Neutrophil (primary cell): ENCODE results near the gene ASZ1.

ENCODE experiments used
- H3K27ac ChIP-seq: fragments of 200-600 bp; sonication (generic); 2 replicates; pipeline ENCODE4 v1.5.1; 2016; ENCODE audit warnings: mild to moderate bottlenecking, moderate library complexity
- H3K27me3 ChIP-seq: fragments of 200-600 bp; sonication (generic); 2 replicates; pipeline ENCODE4 v1.6.0; 2016; ENCODE audit warnings: mild to moderate bottlenecking
- H3K36me3 ChIP-seq: fragments of 200-600 bp; sonication (generic); 2 replicates; pipeline ENCODE4 v1.5.1; 2017
- H3K4me1 ChIP-seq, 2 experiments: fragments of 200-600 bp in 1 of 2; sonication (generic) in 1 of 2; 1 replicate in 1 of 2; 2 replicates in 1 of 2; pipeline versions ENCODE4 v1.5.1 to v1.6.1; 2013 to 2016; ENCODE audit warnings: low read depth in 1 of 2, low read length in 1 of 2, mild to moderate bottlenecking in 1 of 2, moderate library complexity in 1 of 2; ENCODE audit not compliant: control insufficient read depth in 1 of 2, insufficient read depth in 1 of 2
- H3K4me3 ChIP-seq, 2 experiments: fragments of 200-600 bp in 1 of 2; sonication (generic) in 1 of 2; 1 replicate in 1 of 2; 2 replicates in 1 of 2; pipeline ENCODE4 v1.5.1; 2013 to 2016; ENCODE audit warnings: low read depth in 1 of 2, low read length in 1 of 2, mild to moderate bottlenecking in 1 of 2, moderate library complexity in 1 of 2
- H3K9me3 ChIP-seq: fragments of 200-600 bp; sonication (generic); 2 replicates; pipeline ENCODE4 v1.5.1; 2016
- TF ChIP-seq, protein P1 (sequence below): fragments of 200-600 bp; sonication (generic); IDR thresholded peaks from 2 replicates; pipeline ENCODE4 v1.5.1; 2016; ENCODE audit warnings: antibody characterized with exemption

ASZ1 gene

DNA sequence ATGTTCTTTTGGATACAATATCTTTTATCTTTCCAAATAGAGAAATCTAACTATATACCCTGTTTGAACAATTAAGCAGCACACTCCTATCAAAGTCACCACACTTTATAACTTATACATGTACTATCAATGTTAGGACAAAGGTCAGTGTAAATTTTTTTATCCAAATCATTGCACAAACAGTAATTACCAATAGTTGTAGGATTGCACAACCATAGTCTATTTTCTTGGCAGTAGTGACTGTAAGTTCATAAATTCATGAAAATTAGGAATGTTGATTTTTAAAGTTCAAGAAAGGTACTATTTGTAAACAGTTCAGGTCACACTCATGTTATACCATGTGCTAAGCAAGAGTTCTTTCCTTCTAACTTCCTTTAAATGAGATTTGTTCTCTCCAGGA lies 113.7 kb downstream of the ASZ1 start:
- Histone ChIP-seq H3K4me1 (no peaks in the 10 kb centered on the region), H3K27me3 (peaks cover 46% of the 10 kb centered on the region), H3K36me3 (no peaks in the 10 kb centered on the region), H3K9me3 (no peaks in the 10 kb centered on the region), H3K4me3 (no peak overlapping the region), H3K27ac (no peak overlapping the region)
- TF ChIP-seq, protein P1, sequence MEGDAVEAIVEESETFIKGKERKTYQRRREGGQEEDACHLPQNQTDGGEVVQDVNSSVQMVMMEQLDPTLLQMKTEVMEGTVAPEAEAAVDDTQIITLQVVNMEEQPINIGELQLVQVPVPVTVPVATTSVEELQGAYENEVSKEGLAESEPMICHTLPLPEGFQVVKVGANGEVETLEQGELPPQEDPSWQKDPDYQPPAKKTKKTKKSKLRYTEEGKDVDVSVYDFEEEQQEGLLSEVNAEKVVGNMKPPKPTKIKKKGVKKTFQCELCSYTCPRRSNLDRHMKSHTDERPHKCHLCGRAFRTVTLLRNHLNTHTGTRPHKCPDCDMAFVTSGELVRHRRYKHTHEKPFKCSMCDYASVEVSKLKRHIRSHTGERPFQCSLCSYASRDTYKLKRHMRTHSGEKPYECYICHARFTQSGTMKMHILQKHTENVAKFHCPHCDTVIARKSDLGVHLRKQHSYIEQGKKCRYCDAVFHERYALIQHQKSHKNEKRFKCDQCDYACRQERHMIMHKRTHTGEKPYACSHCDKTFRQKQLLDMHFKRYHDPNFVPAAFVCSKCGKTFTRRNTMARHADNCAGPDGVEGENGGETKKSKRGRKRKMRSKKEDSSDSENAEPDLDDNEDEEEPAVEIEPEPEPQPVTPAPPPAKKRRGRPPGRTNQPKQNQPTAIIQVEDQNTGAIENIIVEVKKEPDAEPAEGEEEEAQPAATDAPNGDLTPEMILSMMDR: no peak
